ENCODE data around the gene TPM2. TPM values are rescaled to one million over a fixed set of nuclear protein-coding genes. Genes with fewer than 3 reads are reported as not detected.
A peak's percentile ranks its signal among the peaks of the same experiment; 100 is the strongest.

The TPM2 gene
- total and polyA plus RNA-seq, 2 donors (not counting 1 experiment from before 2014, with no cell fraction given): 2.4 to 6.3 TPM

DNA sequence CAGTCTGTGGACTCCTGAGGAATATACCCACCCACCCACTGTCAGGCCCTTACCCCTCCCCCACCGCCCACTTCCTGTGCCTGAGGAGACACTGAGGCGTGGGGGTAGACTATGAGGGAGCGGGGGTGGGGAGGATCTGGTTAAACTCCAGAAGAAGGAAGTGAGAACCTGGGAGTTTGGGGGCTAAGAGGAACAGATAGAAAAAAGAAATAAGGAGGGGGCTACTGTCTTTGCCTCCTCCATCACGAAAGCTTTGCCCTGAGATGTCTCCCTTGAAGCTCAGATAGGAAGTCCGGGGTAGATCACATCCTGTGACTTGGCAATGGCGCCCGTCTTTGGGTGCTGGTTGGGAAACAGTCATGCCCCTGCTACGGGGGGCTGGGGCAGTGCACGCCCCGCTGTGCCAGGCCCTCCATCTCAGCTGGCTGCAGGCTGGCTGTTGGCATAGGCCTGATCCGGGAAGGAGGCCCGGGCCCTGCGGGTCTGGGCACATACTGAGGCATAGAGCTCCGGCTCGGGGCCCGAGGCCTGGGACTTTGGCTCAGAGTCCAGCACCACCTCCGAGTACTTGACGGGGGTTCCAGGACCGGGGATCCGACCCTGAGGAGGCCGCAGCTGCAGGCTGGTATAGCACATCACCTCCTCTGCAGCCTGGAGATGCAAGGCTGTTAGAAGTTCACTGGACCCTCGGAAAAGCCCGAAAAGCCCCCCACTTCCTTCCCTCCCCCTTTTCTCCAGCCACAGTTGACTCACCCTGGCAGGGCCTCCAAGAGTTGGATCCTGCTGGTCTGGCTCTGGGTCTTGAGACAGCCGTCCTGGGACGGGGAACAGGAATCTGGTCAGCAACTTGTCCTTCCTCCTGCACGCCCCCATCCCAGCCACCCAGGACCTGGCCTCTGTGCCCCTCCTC is 40.0 kb downstream of the TPM2 start:
- peak; percentile 54 for DNase-seq
- peak overlapping the region; percentile 97 for H3K27ac Mint-ChIP-seq
- TF ChIP-seq, protein P1, sequence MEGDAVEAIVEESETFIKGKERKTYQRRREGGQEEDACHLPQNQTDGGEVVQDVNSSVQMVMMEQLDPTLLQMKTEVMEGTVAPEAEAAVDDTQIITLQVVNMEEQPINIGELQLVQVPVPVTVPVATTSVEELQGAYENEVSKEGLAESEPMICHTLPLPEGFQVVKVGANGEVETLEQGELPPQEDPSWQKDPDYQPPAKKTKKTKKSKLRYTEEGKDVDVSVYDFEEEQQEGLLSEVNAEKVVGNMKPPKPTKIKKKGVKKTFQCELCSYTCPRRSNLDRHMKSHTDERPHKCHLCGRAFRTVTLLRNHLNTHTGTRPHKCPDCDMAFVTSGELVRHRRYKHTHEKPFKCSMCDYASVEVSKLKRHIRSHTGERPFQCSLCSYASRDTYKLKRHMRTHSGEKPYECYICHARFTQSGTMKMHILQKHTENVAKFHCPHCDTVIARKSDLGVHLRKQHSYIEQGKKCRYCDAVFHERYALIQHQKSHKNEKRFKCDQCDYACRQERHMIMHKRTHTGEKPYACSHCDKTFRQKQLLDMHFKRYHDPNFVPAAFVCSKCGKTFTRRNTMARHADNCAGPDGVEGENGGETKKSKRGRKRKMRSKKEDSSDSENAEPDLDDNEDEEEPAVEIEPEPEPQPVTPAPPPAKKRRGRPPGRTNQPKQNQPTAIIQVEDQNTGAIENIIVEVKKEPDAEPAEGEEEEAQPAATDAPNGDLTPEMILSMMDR (IDR thresholded peaks at IDR 0.05): no peak
- TF ChIP-seq EZH2 (IDR thresholded peaks at IDR 0.05; ENCODE audit: borderline replicate concordance, insufficient read depth, low read depth, low read length, poor library complexity, severe bottlenecking): no peak
- Histone ChIP-seq H3K4me3 (ENCODE audit: control extremely low read depth in 1 of 5, extremely low read depth in 1 of 5, insufficient read depth in 1 of 5, low read depth in 2 of 5, low read length in 4 of 5) (peak overlapping the region; percentile 38 to 75 (median 65)), H3K9me3 (ENCODE audit: control extremely low read depth in 1 of 3, control insufficient read depth in 2 of 3, insufficient read depth in 1 of 3, low read length in 2 of 3) (no peaks in the 10 kb centered on the region), H3K9ac (ENCODE audit: low read length) (peak overlapping the region; percentile 70), H3K4me2 (replicated peaks; ENCODE audit: low read depth, low read length, poor library complexity, severe bottlenecking) (peak overlapping the region; percentile 93), H3K4me1 (ENCODE audit: control insufficient read depth in 2 of 2, insufficient read depth in 2 of 2, low read length in 2 of 2) (peaks cover 54 to 69% of the 10 kb centered on the region in 2 donors), H3K79me2 (ENCODE audit: control insufficient read depth, insufficient read depth, low read length) (peaks cover 23% of the 10 kb centered on the region), H3K27ac (ENCODE audit: low read length in 2 of 2) (peak overlapping the region; percentile 67 to 95), H3K27me3 (replicated peaks in 1 of 4; ENCODE audit: control extremely low read depth in 1 of 4, control insufficient read depth in 3 of 4, insufficient read depth in 4 of 4, low read length in 3 of 4) (no peaks in the 10 kb centered on the region), H2AFZ (ENCODE audit: insufficient read depth, low read depth, low read length, poor library complexity, severe bottlenecking) (peak overlapping the region; percentile 68), H4K20me1 (ENCODE audit: control insufficient read depth, insufficient read depth, low read length, poor library complexity, severe bottlenecking) (no peaks in the 10 kb centered on the region), H3K36me3 (replicated peaks in 1 of 2; ENCODE audit: control extremely low read depth in 1 of 2, control insufficient read depth in 1 of 2, extremely low read depth in 1 of 2, insufficient read depth in 2 of 2, low read length in 1 of 2) (peaks cover 0 to 5% of the 10 kb centered on the region in 2 experiments)
- ATAC-seq (ENCODE audit: low read depth): no peak
- intact Hi-C loops (cut with micrococcal nuclease): no loop called here
- WGBS (ENCODE audit: insufficient coverage): 49% methylated on average over 24 of the region's 26 CpGs
- ChIA-PET POLR2A (interaction anchor here (1.2 to 9.7 kb wide), 3 partner anchors 8 to 32 kb away, joined by 3 to 114 read pairs (median 62); partner anchors contain the start of genes CCDC107, CD72 and RMRP), CTCF (interaction anchor here (0.9 to 15.0 kb wide), 10 partner anchors 9 to 82 kb away, joined by 3 to 357 read pairs (median 6); partner anchors contain the start of genes ARHGEF39, CCDC107, CD72 and CREB3)
- H3K27me3 Mint-ChIP-seq: no peaks in the 10 kb centered on the region
- H3K9me3 Mint-ChIP-seq (ENCODE audit: insufficient read depth): no peaks in the 10 kb centered on the region
- H3K4me1 Mint-ChIP-seq: peaks cover 67% of the 10 kb centered on the region
- peak overlapping the region; percentile 97 for H3K4me3 Mint-ChIP-seq
